ENCODE data around the gene PTCD2.
"Not testable (repeated sequence)": the region's sequence is repeated elsewhere in the genome, so short reads cannot be mapped to it uniquely, and the experiment has no call there.

The PTCD2 gene

DNA sequence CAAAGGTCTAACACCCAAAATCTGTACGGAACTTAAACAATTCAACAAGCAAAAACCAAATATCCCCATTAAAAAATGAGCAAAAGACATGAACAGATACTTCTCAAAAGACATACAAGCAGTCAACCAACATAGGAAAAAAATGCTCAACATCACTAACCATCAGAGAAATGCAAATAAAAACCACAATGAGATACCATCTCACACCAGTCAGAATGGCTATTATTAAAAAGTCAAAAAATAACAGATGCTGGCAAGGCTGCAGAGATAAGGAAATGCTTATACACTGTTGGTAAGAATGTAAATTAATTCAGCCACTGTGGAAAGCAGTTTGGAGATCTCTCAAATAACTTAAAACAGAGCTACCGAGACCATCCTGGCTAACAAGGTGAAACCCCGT lies 22.0 kb upstream of the PTCD2 start:
- DNase-seq (ENCODE audit: low read depth) = not testable (repeated sequence)
- H3K4me1 ChIP-seq (ENCODE audit: control insufficient read depth, insufficient read depth, low read length) = peaks cover 41% of the 10 kb centered on the region

DNA sequence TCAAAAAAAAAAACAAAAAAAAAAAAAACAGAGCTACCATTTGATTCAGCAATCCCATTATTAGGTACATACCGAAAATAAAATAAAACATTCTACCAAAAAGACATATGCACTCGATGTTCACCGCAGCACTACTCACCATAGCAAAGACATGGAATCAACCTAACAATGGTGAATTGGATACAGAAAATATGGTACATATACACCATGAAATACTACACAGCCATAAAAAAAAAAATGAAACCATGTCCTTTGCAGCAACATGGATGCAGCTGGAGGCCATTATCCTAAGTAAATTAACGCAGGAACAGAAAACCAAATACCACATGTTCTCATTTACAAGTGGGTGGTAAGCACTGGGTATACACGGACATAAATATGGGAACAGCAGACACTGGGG lies 21.5 kb upstream of the PTCD2 start:
- H3K9ac ChIP-seq (ENCODE audit: low read length) = no peak overlapping the region
- no peaks in the 10 kb centered on the region for H3K9me3 ChIP-seq (ENCODE audit: control insufficient read depth, low read length)
- no peaks in the 10 kb centered on the region for H3K27me3 ChIP-seq (replicated peaks; ENCODE audit: control insufficient read depth, insufficient read depth, low read length)
- H3K4me3 ChIP-seq (ENCODE audit: low read length) = no peak overlapping the region
- H3K4me1 ChIP-seq (ENCODE audit: control insufficient read depth, insufficient read depth, low read length) = peaks cover 35% of the 10 kb centered on the region
- no peak for DNase-seq (ENCODE audit: low read depth)
- H3K36me3 ChIP-seq (ENCODE audit: control insufficient read depth, insufficient read depth, low read length, severe bottlenecking) = peaks cover 14% of the 10 kb centered on the region

More for the DNA sequence above, 22.0 kb upstream of the PTCD2 start:
- not testable (repeated sequence) for H3K4me3 ChIP-seq (ENCODE audit: low read length); H3K9ac ChIP-seq (ENCODE audit: low read length); H3K27me3 ChIP-seq (replicated peaks; ENCODE audit: control insufficient read depth, insufficient read depth, low read length); H3K9me3 ChIP-seq (ENCODE audit: control insufficient read depth, low read length)
- H3K36me3 ChIP-seq (ENCODE audit: control insufficient read depth, insufficient read depth, low read length, severe bottlenecking) = peaks cover 13% of the 10 kb centered on the region

DNA sequence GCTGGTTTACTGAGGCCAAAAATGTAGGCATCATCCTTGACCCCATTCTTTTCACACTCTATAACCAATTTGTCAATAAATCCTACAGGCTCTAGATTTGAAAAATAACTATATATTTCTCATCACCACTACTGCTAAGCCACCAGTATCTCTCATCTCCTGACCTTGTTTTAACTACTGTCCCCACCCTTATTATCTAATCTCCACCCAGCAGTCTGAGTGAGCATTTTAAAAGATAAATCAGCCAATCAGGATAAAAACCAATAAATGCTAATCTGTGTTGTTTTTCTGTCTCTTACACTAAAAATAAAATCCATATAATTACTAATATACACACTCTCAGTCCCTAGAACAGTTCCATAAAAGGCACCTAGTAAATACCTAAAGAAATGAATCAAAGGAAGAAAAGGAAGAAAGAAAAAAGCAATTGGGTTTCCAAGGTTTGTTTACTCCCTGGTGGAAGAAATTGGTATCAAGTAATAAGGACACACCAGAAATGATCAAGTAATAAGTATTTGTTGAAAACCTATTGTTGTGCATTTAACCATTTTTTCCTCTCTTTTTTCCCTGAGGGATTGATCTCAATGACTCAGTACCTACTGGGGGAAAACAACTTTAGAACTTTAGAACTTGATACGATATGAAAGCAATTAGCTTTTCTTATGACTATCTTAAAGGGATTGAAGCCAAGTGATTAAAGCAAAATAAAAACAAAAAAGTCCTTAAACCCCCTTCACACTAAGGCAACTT lies 19.4 kb upstream of the PTCD2 start:
- Histone ChIP-seq H3K27me3 (replicated peaks; ENCODE audit: control insufficient read depth, insufficient read depth, low read length) (no peaks in the 10 kb centered on the region), H3K9ac (ENCODE audit: low read length) (peak overlapping the region; percentile 28), H3K9me3 (ENCODE audit: control insufficient read depth, low read length) (no peaks in the 10 kb centered on the region), H3K36me3 (ENCODE audit: control insufficient read depth, insufficient read depth, low read length, severe bottlenecking) (peaks cover 14% of the 10 kb centered on the region), H3K4me3 (ENCODE audit: low read length) (no peak overlapping the region), H3K4me1 (ENCODE audit: control insufficient read depth, insufficient read depth, low read length) (peaks cover 30% of the 10 kb centered on the region)
- DNase-seq (ENCODE audit: low read depth) = no peak

DNA sequence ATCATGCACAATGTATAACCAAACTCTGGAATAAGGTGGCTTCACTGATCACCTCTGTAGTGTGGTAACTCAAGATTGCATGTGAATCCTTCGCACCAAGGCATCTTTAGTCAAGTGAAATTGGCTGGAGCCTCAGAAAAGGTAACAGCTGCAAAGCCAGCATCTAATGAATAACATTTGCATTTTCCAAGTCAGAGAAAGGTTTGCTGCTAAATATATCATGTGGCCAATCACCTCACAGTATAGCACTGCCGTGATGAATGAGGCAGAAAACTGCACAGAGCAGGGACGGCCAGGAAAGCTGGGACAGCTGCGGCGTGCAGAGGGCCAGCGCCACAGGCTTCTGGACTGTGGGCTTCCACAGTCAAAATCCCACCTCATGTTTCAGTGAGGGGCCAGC lies 18.6 kb upstream of the PTCD2 start:
- Histone ChIP-seq H3K9me3 (ENCODE audit: control insufficient read depth, low read length) (no peaks in the 10 kb centered on the region), H3K36me3 (ENCODE audit: control insufficient read depth, insufficient read depth, low read length, severe bottlenecking) (peaks cover 14% of the 10 kb centered on the region), H3K27me3 (replicated peaks; ENCODE audit: control insufficient read depth, insufficient read depth, low read length) (no peaks in the 10 kb centered on the region), H3K4me3 (ENCODE audit: low read length) (no peak overlapping the region), H3K9ac (ENCODE audit: low read length) (no peak overlapping the region), H3K4me1 (ENCODE audit: control insufficient read depth, insufficient read depth, low read length) (peaks cover 28% of the 10 kb centered on the region)
- DNase-seq (ENCODE audit: low read depth) = no peak

DNA sequence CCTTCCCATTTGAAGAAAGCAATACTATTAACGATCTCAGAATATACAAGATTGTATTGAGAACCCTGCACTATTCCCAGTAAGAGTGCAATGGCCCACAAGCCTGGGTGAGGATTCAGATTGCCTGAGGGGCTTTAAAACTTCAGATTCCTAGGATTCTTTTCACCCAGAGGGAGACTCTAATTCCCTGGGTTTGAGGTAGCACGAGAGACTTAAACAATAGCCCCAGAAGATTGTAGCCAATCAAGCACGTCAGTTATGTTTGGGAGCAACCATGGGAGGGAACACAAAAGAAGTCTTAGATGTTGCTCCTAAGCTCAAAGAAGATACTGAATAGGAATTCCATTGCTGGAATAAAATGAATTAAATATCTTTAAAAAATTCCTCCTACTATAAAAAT lies 18.0 kb upstream of the PTCD2 start:
- Histone ChIP-seq H3K36me3 (ENCODE audit: control insufficient read depth, insufficient read depth, low read length, severe bottlenecking) (peaks cover 14% of the 10 kb centered on the region), H3K9me3 (ENCODE audit: control insufficient read depth, low read length) (no peaks in the 10 kb centered on the region), H3K4me3 (ENCODE audit: low read length) (no peak overlapping the region), H3K27me3 (replicated peaks; ENCODE audit: control insufficient read depth, insufficient read depth, low read length) (no peaks in the 10 kb centered on the region), H3K4me1 (ENCODE audit: control insufficient read depth, insufficient read depth, low read length) (peaks cover 29% of the 10 kb centered on the region), H3K9ac (ENCODE audit: low read length) (no peak overlapping the region)
- DNase-seq (ENCODE audit: low read depth) = no peak

- Histone ChIP-seq H3K27me3 (replicated peaks; ENCODE audit: control insufficient read depth, insufficient read depth, low read length) (no peaks in the 10 kb centered on the region), H3K36me3 (ENCODE audit: control insufficient read depth, insufficient read depth, low read length, severe bottlenecking) (peaks cover 25% of the 10 kb centered on the region), H3K9ac (ENCODE audit: low read length) (peak overlapping the region; percentile 4), H3K4me1 (ENCODE audit: control insufficient read depth, insufficient read depth, low read length) (peaks cover 37% of the 10 kb centered on the region), H3K9me3 (ENCODE audit: control insufficient read depth, low read length) (no peaks in the 10 kb centered on the region), H3K4me3 (ENCODE audit: low read length) (no peak overlapping the region)
- DNase-seq (ENCODE audit: low read depth) = no peak
Observed at GRCh38 chr5:72305194-72306142, 14.7 kb upstream of the PTCD2 start.

DNA sequence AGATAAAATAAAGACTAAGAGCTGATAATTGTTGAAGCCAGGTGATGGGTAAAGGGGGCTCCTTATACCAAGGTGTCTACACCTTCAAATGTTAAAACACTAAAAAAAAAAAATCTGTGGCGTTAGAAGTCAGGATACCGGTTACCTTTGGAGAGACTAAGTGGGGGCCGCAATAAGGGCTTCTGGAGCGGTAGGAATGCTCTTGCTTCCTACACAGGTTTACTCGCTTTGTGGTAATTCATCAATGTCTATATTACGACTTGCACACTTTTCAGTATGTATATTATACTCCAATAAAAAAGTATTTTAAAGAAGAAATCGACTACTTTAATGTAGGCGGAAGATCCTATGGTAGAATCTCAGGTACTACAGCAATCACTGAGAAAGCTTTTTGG lies 12.6 kb upstream of the PTCD2 start:
- H3K36me3 ChIP-seq (ENCODE audit: control insufficient read depth, insufficient read depth, low read length, severe bottlenecking) = peaks cover 38% of the 10 kb centered on the region
- H3K9me3 ChIP-seq (ENCODE audit: control insufficient read depth, low read length) = no peaks in the 10 kb centered on the region
- no peak for DNase-seq (ENCODE audit: low read depth)
- peaks cover 27% of the 10 kb centered on the region for H3K4me1 ChIP-seq (ENCODE audit: control insufficient read depth, insufficient read depth, low read length)
- H3K4me3 ChIP-seq (ENCODE audit: low read length) = peak overlapping the region; percentile 92
- no peaks in the 10 kb centered on the region for H3K27me3 ChIP-seq (replicated peaks; ENCODE audit: control insufficient read depth, insufficient read depth, low read length)
- peak overlapping the region; percentile 99 for H3K9ac ChIP-seq (ENCODE audit: low read length)

DNA sequence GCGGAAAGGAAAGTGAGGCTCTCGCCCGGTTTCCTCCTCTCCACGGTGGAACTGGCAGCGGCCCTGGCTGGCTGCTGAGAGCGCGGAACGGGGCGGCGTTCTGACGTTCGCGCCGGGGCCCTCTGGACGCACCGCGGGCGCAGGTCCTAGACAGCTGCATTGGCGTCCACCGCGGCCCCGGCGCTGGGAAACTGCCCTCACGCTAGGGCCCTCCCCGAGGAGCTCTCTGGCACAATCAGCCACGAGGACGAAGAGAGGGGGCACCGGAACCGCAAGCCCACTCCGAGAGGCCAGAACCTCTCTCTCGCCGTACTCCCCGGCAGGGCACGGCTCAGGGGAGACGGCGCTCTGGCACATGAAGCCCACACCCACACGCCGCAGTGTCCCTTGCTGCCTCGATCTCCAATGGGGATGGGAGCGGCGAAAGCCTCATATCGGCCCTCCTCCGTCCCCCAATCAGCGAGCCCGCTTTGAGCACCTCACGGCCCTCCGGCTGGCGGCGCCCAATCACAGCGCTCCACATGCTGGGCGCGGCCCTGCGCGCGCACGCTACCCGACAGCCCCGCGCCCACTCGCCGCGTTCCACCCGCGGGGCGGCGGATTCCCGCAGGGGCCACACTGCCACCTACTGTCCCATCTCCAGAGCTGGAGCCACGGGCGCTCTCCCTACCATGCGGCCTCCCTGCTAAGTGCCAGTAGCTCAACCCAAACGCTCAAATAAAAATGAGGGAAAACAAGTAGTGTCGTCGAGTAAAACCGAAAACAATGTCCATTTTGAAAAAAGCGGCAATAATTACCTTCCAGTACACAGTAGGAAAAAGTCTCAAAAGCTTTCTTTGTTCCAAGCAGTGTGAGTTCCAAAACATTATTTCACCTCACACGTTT lies 12.0 kb upstream of the PTCD2 start:
- Histone ChIP-seq H3K4me3 (ENCODE audit: low read length) (peak overlapping the region; percentile 92), H3K4me1 (ENCODE audit: control insufficient read depth, insufficient read depth, low read length) (peaks cover 27% of the 10 kb centered on the region), H3K36me3 (ENCODE audit: control insufficient read depth, insufficient read depth, low read length, severe bottlenecking) (peaks cover 31% of the 10 kb centered on the region), H3K9me3 (ENCODE audit: control insufficient read depth, low read length) (no peaks in the 10 kb centered on the region), H3K9ac (ENCODE audit: low read length) (peak overlapping the region; percentile 99), H3K27me3 (replicated peaks; ENCODE audit: control insufficient read depth, insufficient read depth, low read length) (no peaks in the 10 kb centered on the region)
- peak; percentile 99 for DNase-seq (ENCODE audit: low read depth)

GRCh38 chr5:72308853-72309191 lies 11.4 kb upstream of the PTCD2 start:
- Histone ChIP-seq H3K4me1 (ENCODE audit: control insufficient read depth, insufficient read depth, low read length) (peaks cover 32% of the 10 kb centered on the region), H3K9me3 (ENCODE audit: control insufficient read depth, low read length) (no peaks in the 10 kb centered on the region), H3K27me3 (replicated peaks; ENCODE audit: control insufficient read depth, insufficient read depth, low read length) (no peaks in the 10 kb centered on the region), H3K9ac (ENCODE audit: low read length) (peak overlapping the region; percentile 99), H3K4me3 (ENCODE audit: low read length) (peak overlapping the region; percentile 11), H3K36me3 (ENCODE audit: control insufficient read depth, insufficient read depth, low read length, severe bottlenecking) (peaks cover 32% of the 10 kb centered on the region)
- no peak for DNase-seq (ENCODE audit: low read depth)

DNA sequence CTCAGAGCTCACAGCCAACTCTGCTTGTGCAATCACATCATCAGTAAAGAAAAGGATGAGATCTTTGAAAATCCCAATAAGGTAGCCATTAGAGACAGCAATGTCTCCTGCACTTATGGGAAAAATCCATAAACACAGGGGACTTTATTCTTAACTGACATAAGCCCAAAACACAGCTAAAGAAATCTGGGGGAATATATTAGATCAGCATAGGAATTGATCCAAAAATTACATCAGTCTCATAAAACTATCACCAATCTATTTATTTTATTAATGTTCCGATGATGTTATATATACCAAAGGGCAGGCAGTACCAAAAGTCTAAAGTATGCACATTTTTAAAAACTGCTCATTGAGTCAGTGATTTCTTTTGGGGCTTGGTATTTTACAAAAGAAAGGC lies 7.0 kb upstream of the PTCD2 start:
- Histone ChIP-seq H3K4me3 (ENCODE audit: low read length) (no peak overlapping the region), H3K4me1 (ENCODE audit: control insufficient read depth, insufficient read depth, low read length) (peaks cover 16% of the 10 kb centered on the region), H3K9ac (ENCODE audit: low read length) (no peak overlapping the region), H3K27me3 (replicated peaks; ENCODE audit: control insufficient read depth, insufficient read depth, low read length) (no peaks in the 10 kb centered on the region), H3K36me3 (ENCODE audit: control insufficient read depth, insufficient read depth, low read length, severe bottlenecking) (peaks cover 34% of the 10 kb centered on the region), H3K9me3 (ENCODE audit: control insufficient read depth, low read length) (no peaks in the 10 kb centered on the region)
- DNase-seq (ENCODE audit: low read depth) = no peak

Measured in adipocyte (in vitro differentiated cells).